ENCODE measurements around the gene EXD2.
"Not testable (repeated sequence)": the region's sequence is repeated elsewhere in the genome, so short reads cannot be mapped to it uniquely, and the experiment has no call there.

EXD2 gene

GRCh38 chr14:69161590-69161989, 29.7 kb upstream of the EXD2 start:
- no peak for TF ChIP-seq CTCF (IDR thresholded peaks at IDR 0.05; ENCODE audit: control insufficient read depth, extremely low read depth, insufficient read depth)
- no peak for DNase-seq (ENCODE audit: low read depth)
- no peak overlapping the region for H3K4me3 ChIP-seq (ENCODE audit: low read depth, low read length)

GRCh38 chr14:69165787-69166186, 25.5 kb upstream of the EXD2 start:
- H3K4me3 ChIP-seq (ENCODE audit: low read depth, low read length); DNase-seq (ENCODE audit: low read depth): not testable (repeated sequence)

- no peak for DNase-seq (ENCODE audit: low read depth)
- H3K4me3 ChIP-seq (ENCODE audit: low read depth, low read length): no peak overlapping the region
- no peak for TF ChIP-seq CTCF (IDR thresholded peaks at IDR 0.05; ENCODE audit: control insufficient read depth, extremely low read depth, insufficient read depth)
Observed at GRCh38 chr14:69170839-69171238, 20.5 kb upstream of the EXD2 start.

- DNase-seq (ENCODE audit: low read depth): no peak
- TF ChIP-seq CTCF (IDR thresholded peaks at IDR 0.05; ENCODE audit: control insufficient read depth, extremely low read depth, insufficient read depth): no peak
Observed at GRCh38 chr14:69171569-69171968, 19.7 kb upstream of the EXD2 start.

GRCh38 chr14:69175130-69175529, 16.2 kb upstream of the EXD2 start:
- DNase-seq (ENCODE audit: low read depth): no peak
- TF ChIP-seq CTCF (IDR thresholded peaks at IDR 0.05; ENCODE audit: control insufficient read depth, extremely low read depth, insufficient read depth): no peak
- no peak overlapping the region for H3K4me3 ChIP-seq (ENCODE audit: low read depth, low read length)

More at GRCh38 chr14:69171569-69171968, 19.7 kb upstream of the EXD2 start:
- H3K4me3 ChIP-seq (ENCODE audit: low read depth, low read length): no peak overlapping the region

GRCh38 chr14:69181491-69181890, 9.8 kb upstream of the EXD2 start:
- DNase-seq (ENCODE audit: low read depth): no peak
- no peak overlapping the region for H3K4me3 ChIP-seq (ENCODE audit: low read depth, low read length)
- no peak for TF ChIP-seq CTCF (IDR thresholded peaks at IDR 0.05; ENCODE audit: control insufficient read depth, extremely low read depth, insufficient read depth)

- H3K4me3 ChIP-seq (ENCODE audit: low read depth, low read length); DNase-seq (ENCODE audit: low read depth): not testable (repeated sequence)
Observed at GRCh38 chr14:69182580-69182979, 8.7 kb upstream of the EXD2 start.

- TF ChIP-seq CTCF (IDR thresholded peaks at IDR 0.05; ENCODE audit: control insufficient read depth, extremely low read depth, insufficient read depth): no peak
- no peak for DNase-seq (ENCODE audit: low read depth)
- H3K4me3 ChIP-seq (ENCODE audit: low read depth, low read length): no peak overlapping the region
Observed at GRCh38 chr14:69183735-69184134, 7.6 kb upstream of the EXD2 start.

Data from LNCaP clone FGC (cell line).